ENCODE data around the gene BRD1. TPM values are rescaled to one million over a fixed set of nuclear protein-coding genes. Genes with fewer than 3 reads are reported as not detected.
"Not testable (repeated sequence)": the region's sequence is repeated elsewhere in the genome, so short reads cannot be mapped to it uniquely, and the experiment has no call there.

Gene BRD1
- total RNA-seq, 1 experiment from 2014 or later: 15.4 TPM

DNA sequence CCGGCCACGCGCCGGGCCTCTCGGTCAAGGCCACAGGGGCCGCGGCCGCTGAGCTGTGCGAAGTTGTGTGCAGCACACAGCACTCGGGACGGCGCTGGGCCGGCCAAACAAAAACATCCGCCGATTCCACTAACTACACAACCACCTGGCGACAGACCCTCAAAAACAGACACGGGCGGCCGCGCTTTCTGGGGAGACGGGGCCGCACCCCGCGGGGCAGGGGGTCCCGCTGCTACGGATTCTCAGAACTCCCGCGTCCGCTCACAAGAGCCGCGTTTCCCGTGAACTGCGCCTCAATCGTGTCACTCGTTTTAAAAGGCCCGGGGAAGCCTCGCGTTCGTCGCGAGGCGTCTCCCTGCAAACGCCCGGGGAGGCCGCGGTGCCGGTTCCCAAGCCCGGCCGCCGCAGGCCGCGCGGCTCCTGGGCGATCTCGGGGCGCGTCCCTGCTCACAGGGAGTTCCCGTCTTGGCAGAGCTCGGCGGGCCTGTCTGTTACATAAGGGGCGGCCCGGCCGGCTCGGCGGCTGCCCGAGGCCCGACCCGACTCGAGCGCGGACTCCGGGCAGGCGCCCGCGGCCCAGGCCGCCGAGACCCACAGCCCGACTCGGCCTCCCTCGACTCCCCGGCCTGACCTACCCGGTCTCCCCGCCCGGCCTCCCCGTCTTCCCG lies 936 bp downstream of the BRD1 start:
- peak; percentile 30 for DNase-seq (ENCODE audit: low read depth)

DNA sequence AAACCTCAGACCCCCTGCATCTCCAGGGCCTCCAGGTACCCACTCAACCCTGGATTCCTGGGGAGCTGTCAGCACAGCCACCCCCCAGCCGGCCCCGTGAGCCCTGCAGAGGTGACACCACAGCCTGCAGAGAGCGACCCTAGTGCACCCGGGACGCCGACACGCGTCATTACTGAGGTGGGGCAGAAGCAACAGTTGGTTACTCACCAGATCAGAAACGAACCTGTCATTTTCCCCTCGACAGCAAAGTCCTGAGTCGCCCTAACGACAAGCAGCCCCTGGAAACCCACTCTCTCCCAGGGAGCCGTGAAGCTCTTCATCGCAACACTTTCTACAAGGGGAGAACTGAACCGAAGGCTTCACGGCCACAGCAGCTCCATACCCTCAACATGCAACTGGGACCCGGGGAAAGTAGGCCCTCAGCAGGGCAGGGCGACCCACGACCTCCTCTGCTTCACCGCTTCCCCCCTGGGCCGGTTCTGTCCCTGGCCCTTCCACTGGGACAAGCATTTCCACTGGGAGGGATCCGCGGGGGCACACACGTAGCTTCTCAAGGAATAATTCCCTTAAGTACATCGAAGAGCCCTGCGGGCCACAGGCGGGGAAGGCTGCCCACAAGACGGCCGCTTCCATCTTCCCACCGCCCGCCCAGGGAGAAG lies 1.6 kb downstream of the BRD1 start:
- peak; percentile 41 for DNase-seq (ENCODE audit: low read depth)

DNA sequence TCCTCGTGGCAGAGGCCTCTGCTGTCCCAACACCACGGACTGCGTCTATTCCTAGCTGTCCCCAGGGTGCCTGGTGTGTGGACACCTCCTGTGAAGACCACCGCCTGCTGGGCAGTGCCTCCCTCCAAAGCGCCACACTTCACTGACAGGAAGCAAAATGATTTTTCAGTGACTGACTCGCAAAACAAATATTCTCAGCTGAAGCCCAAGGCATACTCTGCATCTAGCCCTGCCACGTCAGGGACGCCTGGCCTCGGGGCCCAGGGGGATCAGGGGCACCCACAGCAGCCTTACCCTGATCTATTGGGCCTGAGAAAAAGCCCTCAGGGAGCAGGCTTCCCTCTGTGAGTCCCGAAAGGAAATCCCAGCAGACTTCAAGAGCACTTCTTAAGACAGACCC lies 2.2 kb downstream of the BRD1 start:
- no peak for DNase-seq (ENCODE audit: low read depth)

DNA sequence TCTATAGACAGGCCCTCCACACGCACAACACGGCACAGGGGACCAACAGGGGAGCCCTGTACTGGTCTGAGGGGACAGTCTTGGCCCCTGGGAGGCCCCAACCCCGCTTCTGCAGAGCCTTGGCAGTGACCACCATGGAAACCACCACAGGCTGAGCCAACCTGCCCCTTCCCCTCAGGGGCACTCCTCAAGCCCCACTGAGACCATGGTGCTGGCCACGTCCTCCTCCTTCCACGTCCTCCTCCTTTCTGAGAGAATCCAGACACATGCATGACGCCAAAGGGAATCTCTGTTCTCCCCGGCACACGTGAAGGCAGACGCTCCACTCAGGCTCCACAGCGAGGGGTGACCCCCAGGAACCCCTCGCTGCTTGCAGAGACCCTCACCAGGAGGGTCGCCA lies 2.7 kb downstream of the BRD1 start:
- DNase-seq (ENCODE audit: low read depth): no peak

DNA sequence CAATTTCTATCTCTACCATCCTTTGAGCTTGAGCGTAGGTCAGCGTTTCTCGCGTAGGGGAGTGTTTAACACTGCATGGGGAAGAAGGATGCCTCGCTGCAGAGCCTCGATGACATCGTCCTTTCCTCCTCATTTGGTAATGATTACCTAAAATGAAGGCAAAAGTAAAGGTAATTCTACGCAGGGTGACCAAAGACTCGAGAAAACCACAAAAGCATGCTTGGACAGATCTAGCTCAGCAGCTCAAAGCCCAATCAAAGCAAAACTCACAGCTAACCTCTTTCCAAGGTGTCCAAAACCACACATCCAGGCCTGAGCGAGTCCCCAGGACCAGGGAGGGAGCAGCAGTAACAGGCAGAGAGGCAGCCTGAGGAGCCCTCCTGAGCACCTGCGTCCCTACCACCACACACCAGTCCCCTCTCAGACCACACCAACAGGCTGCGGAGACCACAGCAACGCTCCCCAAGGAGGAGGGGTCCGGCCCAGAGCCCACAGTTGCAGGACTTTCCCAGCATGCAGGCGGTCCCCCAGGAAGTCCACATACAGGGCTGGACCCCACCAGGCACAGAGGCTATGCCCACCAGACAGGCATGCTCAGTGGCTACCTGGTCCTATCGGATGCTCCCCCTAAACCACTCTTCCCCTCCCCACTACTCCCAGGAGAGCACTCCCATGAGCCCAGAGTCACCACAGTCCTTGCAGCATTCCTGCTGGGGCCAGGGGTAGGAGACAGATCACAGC lies 3.3 kb downstream of the BRD1 start:
- no peak for DNase-seq (ENCODE audit: low read depth)

DNA sequence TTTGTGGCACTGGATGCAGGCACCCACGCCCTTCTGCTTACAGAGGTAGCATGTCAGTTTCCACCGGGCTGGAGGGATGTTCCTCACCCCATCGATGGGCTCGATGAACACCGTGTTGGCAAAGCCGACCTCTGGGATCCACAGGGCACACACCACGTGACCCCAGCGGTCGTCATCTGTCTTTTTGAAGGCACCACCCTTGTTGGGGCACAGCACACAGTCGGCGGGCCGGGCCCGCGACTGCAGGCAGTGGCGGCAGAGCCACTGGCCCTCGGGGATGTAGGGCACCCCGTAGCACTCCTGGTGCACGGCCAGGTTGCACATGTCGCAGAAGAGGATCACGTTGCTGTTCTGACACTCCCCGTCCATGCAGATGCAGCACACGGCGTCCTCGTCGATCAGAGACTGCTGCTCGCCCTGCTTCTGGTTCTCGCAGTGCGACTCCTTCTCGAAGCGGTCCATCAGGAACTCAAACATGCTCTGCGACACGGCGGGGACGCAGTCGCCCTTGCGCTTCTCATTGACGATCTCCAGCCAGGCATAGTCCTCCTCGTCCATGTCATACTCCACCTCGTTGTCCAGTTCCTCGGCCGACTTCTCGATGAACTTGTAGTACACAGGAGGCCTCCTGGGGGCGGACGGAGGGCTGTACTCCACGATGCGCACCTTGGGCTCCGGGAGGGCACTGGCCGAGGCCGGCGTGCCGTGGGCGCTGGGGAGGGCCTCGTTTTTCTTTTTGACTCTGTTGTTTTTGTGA lies 4.2 kb downstream of the BRD1 start:
- DNase-seq (ENCODE audit: low read depth): no peak

DNA sequence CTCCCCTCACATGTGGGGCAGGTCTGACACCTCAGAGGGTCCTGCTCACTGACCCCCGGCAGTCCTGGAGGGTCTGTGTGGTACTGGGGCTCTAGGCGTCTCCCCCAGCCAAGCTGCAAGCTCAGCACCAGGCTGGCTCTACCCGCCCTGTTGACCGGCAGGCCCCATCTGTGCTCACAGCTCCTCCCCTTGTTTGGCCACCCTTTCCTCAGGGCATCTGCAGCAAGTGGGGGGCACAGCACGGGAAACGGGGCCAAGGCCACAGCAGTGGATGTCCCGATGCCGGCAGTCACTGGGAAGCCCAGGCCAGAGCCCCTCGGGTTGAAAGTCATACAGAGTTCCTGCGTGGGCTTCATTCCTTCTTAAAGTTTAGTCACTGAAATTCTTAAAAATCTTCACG lies 5.9 kb downstream of the BRD1 start:
- DNase-seq (ENCODE audit: low read depth): not testable (repeated sequence)

DNA sequence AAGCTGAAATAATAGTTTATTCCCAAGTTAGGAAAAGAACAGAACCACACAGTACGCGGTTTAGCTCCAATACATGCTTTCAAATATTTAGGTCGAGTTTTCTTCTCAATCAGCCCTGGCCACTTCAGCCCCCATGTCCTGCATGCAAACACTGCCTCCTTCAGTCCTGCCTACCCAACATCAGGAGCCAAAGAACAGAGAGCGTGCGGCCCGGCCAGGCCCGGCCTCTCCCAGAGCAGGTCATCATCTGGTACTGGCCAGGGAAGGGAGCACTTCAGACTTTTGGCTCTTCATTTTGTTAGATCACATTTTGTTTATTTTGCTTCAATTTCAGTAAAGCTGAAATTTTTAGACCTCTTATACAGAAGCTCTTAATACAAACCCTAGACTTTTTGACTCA lies 6.7 kb downstream of the BRD1 start:
- DNase-seq (ENCODE audit: low read depth): no peak

DNA sequence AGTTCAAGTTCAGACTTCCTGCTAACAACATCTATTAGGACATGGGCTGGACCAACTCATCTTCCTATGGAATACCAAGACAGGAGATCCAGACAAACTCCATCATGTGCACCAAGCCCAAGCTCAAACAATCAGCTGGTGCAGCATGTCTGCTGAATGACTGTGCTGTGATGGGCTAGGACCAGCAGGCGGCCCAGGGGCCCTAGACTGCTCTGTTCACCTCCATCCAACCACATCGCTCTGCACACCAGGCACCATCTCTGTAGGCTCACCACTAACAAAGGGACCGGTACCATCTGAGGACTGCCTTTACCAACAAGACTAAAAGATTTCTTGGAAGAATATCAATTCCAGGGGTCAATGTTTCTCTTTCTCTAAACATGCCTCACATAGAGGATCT lies 10.3 kb downstream of the BRD1 start:
- no peak for DNase-seq (ENCODE audit: low read depth)

DNA sequence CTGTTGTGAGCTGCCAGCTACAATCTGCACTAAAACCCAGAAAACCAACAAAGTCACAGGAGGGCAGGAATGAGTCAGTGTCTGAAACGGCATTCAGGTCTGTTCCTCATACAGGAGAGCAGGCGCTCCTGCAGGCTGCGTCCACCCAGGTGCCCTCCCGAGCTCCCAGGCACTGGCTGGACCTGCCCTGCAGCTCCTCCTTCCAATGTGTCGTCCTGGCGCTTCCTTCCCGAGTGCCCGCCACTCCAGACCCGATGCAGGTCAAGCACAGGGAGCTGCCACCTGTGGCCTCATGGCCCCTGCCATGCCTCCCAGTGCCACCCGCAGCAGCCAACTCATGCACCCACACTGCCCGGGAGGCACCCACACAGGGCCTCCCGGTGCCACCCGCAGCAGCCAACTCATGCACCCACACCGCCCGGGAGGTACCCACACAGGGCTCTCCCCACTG lies 12.0 kb downstream of the BRD1 start:
- no peak for DNase-seq (ENCODE audit: low read depth)

DNA sequence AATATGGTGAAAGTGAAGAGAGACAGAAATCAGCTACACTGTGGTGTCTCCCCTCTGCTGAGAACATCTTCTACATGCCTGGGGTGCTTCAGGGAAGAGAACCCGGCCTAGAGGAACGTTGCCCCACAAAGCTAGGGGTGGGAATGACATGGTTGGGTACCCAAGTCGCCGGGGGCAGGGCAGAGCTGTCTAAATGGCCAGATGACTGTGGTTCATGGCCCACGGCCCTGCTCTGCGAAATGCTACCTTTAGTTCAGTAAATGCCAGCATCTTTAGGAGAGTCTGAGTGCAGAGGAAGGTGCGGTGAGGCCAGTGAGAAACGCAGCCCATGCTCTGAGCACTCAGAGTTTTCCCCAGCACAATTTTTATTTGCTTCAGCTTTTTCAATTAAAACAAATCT lies 12.8 kb downstream of the BRD1 start:
- no peak for DNase-seq (ENCODE audit: low read depth)

DNA sequence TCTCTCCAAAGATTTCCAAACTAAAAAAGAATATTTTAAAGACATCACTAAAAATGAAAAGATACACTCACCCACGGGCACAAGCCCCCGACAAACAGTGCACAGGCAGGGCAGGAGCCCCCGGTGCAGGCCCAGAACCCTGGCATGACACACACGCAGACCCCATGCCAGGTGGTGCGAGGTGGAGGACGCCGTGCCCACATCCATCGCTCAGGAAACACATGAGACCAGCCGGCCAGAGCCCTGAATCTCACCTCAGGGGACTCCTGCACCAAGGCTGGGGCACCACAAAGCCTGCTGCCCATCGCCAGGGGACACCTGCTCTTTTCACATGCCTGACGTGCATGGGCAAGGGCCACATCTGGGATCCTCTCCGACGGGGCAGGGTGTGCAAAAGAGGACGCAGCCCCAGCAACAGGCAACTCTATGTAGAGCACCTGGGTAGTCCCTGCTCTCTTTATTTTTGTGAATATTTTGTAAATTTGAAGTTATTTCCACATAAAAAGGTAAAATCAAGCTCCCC lies 13.4 kb downstream of the BRD1 start:
- DNase-seq (ENCODE audit: low read depth): no peak

DNA sequence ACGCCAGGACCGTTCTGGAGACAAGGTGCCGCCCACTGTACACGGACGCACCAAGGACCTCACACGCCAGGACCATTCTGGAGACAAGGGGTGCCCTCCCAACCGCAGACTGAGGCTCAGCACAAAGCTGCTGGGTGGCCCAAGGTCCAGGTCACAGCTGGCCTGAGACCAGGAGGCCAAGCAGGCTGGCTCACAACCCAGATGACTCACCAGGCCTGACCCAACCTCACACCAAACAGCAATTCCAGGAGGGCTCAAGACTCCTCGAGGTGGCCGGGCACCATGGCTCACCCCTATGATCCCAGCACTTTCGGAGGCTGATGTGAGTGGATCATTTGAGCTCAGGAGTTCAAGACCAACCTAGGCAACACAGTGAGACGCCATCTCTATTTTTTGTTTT lies 14.8 kb downstream of the BRD1 start:
- no peak for DNase-seq (ENCODE audit: low read depth)

DNA sequence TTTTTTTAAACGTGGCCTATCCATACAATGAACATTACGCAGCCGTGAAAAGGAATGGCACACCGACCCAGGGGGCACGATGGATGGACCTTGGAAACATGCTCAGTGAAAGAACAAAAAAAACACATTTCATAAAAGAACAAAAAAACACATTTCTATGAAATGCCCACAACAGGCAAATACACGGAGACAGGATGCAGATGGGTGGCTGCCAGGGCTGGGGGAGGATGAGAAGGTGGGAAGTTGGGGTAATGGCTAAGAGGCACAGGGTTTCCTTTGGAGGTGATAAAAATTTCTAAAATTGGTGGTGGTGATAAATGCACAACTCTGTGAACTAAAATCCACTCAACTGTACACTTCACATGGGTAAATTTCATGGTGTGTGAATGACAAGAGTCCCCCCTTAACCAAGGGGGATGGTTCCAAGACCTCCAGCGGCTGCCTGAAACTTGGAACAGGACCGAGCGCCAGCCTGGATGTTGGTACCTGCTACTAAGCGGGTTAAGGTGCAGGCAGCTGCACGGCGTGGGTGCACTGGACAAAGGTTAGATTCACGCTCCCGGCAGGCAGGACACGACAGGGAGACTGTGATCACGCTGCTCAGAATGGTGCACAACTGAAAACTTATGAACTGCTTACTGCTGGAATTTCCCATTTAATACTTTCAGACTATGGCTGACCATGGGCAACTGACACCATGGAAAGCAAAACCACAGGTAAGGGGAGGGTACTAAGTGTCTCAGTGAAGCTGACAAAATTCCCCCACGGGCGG lies 16.5 kb downstream of the BRD1 start:
- no peak for DNase-seq (ENCODE audit: low read depth)

DNA sequence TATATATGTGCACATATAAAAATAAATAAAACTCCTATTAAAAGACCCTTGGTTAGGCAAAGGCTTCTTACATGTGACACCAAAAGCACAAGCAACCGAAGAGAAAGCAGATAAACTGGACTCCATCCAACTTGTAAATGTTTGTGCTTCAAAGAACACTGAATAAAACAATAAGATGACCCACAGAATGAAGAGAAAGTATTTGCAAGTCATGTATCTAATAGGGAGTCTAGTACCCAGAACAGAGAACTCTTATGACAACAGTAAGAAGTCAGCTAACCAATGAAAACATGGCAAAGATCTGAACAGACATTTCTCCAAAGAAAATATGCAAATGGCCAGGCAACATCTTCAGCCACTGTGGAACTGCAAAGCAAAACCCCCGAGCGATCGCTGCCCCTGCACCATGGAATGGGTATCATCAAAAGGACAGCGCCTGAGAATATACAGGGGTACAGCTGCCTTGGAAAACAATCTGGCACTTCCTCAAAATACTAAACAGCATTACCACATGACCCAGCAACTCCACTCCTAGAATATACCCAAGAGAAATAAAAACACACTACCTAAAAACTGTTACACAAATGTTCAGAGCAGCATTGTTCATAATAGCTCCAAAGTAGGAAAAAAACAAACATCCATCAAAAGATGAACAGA lies 17.2 kb downstream of the BRD1 start:
- no peak for DNase-seq (ENCODE audit: low read depth)

DNA sequence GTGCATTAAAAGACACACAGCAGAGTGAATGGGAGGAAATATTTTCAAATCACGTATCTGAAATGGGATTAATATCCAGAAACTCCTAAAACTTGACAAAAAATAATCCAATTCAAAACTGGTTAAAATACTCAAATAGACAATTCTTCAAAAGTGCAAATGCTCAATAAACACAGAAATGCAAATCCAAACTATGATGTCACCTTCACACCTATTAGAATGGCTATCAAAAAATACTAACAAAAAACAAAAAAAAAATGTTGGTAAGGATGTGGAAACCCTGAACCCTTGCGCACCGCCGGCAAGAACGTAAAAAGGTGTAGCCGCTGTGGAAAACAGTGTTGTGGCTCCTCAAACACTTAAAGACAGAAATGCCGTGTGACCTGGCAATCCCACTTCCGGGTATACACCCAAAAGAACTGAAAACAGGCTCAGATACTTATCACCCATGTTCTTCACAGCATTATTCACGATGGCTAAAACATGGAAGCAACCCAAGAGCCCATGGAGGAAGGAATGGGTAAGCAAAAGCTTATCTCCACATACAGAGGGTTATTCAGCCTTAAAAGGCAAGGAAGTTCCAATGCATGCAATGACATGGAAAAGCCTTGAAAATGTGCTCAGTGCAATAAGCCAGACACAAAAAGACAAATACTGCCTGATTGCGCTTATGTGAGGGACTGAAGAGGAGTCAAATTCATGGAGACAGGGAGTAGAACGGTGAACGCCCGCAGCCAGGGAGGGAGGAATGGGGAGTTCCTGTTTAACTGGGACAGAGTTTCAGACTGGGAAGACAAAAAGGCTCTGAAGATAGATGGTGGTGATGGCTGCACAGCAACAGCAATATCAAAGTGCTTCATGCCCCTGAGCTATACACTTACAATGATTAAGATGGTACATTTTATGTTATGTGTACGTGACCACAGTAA lies 19.6 kb downstream of the BRD1 start:
- no peak for DNase-seq (ENCODE audit: low read depth)

DNA sequence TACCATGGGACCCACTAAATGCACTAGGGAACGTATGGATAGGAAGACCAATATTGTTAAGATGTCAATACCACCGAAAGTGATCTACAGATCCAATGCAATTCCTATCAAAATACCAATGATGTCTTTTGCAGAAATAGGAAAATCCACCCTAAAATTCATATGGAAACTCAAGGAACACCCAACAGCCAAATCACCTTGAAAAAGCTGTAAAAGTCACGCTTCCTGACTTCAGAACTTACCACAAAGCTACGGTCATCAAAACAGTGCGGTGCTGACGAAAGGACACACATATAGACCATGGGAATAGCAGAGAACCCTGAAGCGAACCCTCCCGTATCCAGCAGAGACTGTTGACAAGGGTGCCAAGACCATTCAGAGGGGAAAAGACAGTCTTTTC lies 20.5 kb downstream of the BRD1 start:
- no peak for DNase-seq (ENCODE audit: low read depth)

DNA sequence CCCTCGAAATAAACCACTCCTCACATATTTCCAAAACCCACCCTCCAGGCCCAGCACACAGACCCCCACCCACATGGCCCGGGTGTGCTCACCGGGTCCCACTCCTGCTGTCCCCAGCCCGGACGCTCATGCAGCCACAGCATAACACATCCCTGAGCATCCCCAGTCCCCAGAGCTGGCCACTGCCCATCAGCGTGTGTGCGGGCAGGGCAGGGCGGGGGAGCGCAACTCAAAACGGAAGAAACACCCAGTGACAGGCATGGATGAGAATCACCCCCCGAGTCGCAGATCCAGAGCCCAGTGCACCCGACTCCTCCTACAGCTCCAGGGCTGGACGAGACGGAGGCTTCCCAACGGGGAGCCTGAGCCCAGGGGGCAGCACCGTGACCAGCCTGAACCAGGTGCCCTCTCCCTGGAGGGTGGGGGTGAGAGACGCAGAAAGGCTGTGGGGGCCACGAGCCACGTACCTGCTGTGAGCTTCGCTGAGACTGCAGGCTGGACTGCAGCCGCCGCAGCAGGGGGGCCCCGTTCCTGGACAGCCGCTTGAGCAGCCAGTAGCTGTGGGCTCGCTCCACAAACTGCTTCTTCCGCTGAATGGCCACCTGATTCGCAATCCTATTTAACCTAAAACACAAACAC lies 23.8 kb downstream of the BRD1 start:
- DNase-seq (ENCODE audit: low read depth): no peak

DNA sequence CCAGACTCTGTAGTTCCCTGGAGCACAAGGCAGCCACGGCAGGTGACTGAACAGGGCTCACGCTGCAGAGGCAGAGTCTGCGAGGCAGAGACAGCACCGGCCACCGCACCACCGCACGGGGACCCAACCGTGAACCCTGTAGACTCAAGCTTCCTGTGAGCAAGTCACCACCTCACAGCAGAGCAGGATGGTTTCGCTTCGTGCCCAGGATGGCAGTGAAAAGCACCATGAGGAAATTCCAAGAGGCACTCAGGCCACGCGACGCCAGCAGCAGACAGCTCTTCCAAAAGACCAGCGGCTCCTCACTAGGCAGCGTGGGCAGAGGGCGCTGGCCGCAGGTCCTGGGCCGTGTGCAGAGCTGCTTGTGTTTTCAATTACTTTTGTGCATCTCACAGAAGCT lies 24.5 kb downstream of the BRD1 start:
- no peak for DNase-seq (ENCODE audit: low read depth)

Measured in Daoy (cell line).